Osteoblast (primary cell): Measurements from ENCODE around the gene FGF12. TPM values are rescaled to one million over a fixed set of nuclear protein-coding genes. Genes with fewer than 3 reads are reported as not detected.

ENCODE experiments used
- DNase-seq: peaks from one replicate; pipeline ENCODE4 v3.0.0; 2011; ENCODE audit warnings: low spot score, mixed read lengths; ENCODE audit not compliant: insufficient read length; ENCODE audit errors: missing footprints
- H2AFZ ChIP-seq: 2 replicates; pipeline ENCODE4 v1.6.0; 2011; ENCODE audit warnings: mild to moderate bottlenecking, low read length
- H3K27ac ChIP-seq: 2 replicates; pipeline ENCODE4 v1.5.1; 2011; ENCODE audit warnings: mild to moderate bottlenecking, low read depth, low read length, moderate library complexity
- H3K27me3 ChIP-seq: 2 replicates; pipeline ENCODE4 v1.6.0; 2012; ENCODE audit warnings: mild to moderate bottlenecking, control low read depth, inconsistent platforms, low read length, moderate library complexity; ENCODE audit not compliant: insufficient read depth
- H3K36me3 ChIP-seq: 2 replicates; pipeline ENCODE4 v1.5.1; 2011; ENCODE audit warnings: mild to moderate bottlenecking, low read length, control low read depth, moderate library complexity; ENCODE audit not compliant: insufficient read depth
- H3K4me1 ChIP-seq: 2 replicates; pipeline ENCODE4 v1.5.1; 2011; ENCODE audit warnings: mild to moderate bottlenecking, low read length, control low read depth, moderate library complexity; ENCODE audit not compliant: insufficient read depth
- H3K4me2 ChIP-seq: 2 replicates; pipeline ENCODE4 v1.6.0; 2011; ENCODE audit warnings: mild to moderate bottlenecking, low read length; ENCODE audit not compliant: insufficient read depth
- H3K4me3 ChIP-seq: fragments of 200-600 bp; sonication (generic); 3 replicates; pipeline ENCODE4 v1.5.1; 2012; ENCODE audit warnings: mild to moderate bottlenecking, low read length, inconsistent platforms; ENCODE audit not compliant: insufficient read depth
- H3K79me2 ChIP-seq: 2 replicates; pipeline ENCODE4 v1.6.0; 2012; ENCODE audit warnings: mild to moderate bottlenecking, low read length, control low read depth, inconsistent platforms; ENCODE audit not compliant: insufficient read depth
- H3K9me3 ChIP-seq: 2 replicates; pipeline ENCODE4 v1.5.1; 2011; ENCODE audit warnings: low read depth, low read length, control low read depth
- H4K20me1 ChIP-seq: 2 replicates; pipeline ENCODE4 v1.6.0; 2012; ENCODE audit warnings: mild to moderate bottlenecking, low read length, control low read depth; ENCODE audit not compliant: insufficient read depth
- CTCF ChIP-seq: IDR thresholded peaks from 2 replicates; pipeline ENCODE4 v1.5.1; 2011; ENCODE audit warnings: mild to moderate bottlenecking, low read depth, low read length, moderate library complexity; ENCODE audit errors: extremely low read depth
- total RNA-seq: library from RNA; depleted of rRNA; stranded (reverse); fragments of >200 nt; gene quantifications from 2 replicates; pipeline ENCODE4 v1.2.3, GENCODE V29; 2012

Gene FGF12
- total RNA-seq, 1 donor: not detected

- Histone ChIP-seq H3K4me1 (no peaks in the 10 kb centered on the region), H3K4me2 (no peak overlapping the region), H3K9me3 (no peaks in the 10 kb centered on the region), H3K4me3 (no peak overlapping the region), H3K27me3 (no peaks in the 10 kb centered on the region), H3K79me2 (no peaks in the 10 kb centered on the region), H3K36me3 (no peaks in the 10 kb centered on the region), H4K20me1 (no peaks in the 10 kb centered on the region), H3K27ac (no peak overlapping the region), H2AFZ (no peak overlapping the region)
- peak; percentile 9 for DNase-seq
- no peak for TF ChIP-seq CTCF
These were observed 39.7 kb downstream of the FGF12 start for GRCh38 chr3:192687488-192688152.

GRCh38 chr3:192685801-192686200 is 41.5 kb downstream of the FGF12 start:
- DNase-seq: peak; percentile 14

GRCh38 chr3:192684151-192684550 is 43.2 kb downstream of the FGF12 start:
- H4K20me1 ChIP-seq: no peaks in the 10 kb centered on the region
- no peak overlapping the region for H3K4me2 ChIP-seq
- no peak for TF ChIP-seq CTCF
- no peaks in the 10 kb centered on the region for H3K9me3 ChIP-seq
- no peak overlapping the region for H3K4me3 ChIP-seq
- H3K4me1 ChIP-seq: no peaks in the 10 kb centered on the region
- no peak for DNase-seq
- H2AFZ ChIP-seq: no peak overlapping the region
- no peaks in the 10 kb centered on the region for H3K36me3 ChIP-seq
- no peaks in the 10 kb centered on the region for H3K27me3 ChIP-seq
- H3K27ac ChIP-seq: no peak overlapping the region
- H3K79me2 ChIP-seq: no peaks in the 10 kb centered on the region

More at GRCh38 chr3:192685801-192686200, 41.5 kb downstream of the FGF12 start:
- Histone ChIP-seq H3K4me2 (no peak overlapping the region), H3K79me2 (no peaks in the 10 kb centered on the region), H3K9me3 (no peaks in the 10 kb centered on the region), H3K4me1 (no peaks in the 10 kb centered on the region), H4K20me1 (no peaks in the 10 kb centered on the region), H3K27ac (no peak overlapping the region), H3K4me3 (no peak overlapping the region), H3K27me3 (no peaks in the 10 kb centered on the region), H3K36me3 (no peaks in the 10 kb centered on the region), H2AFZ (no peak overlapping the region)
- no peak for TF ChIP-seq CTCF

GRCh38 chr3:192675958-192676649 is 51.2 kb downstream of the FGF12 start:
- Histone ChIP-seq H3K4me3 (no peak overlapping the region), H3K36me3 (no peaks in the 10 kb centered on the region), H3K9me3 (no peaks in the 10 kb centered on the region), H3K27me3 (no peaks in the 10 kb centered on the region), H3K27ac (no peak overlapping the region), H4K20me1 (no peaks in the 10 kb centered on the region), H3K4me1 (no peaks in the 10 kb centered on the region), H3K4me2 (no peak overlapping the region), H2AFZ (no peak overlapping the region), H3K79me2 (no peaks in the 10 kb centered on the region)
- no peak for DNase-seq
- TF ChIP-seq CTCF: no peak
